Fibroblast of lung (primary cell): ENCODE measurements around the gene VPS37D. TPM values are rescaled to one million over a fixed set of nuclear protein-coding genes. Genes with fewer than 3 reads are reported as not detected.
"Not testable (repeated sequence)": the region's sequence is repeated elsewhere in the genome, so short reads cannot be mapped to it uniquely, and the experiment has no call there.

ENCODE experiments used
- DNase-seq, 2 donors: peaks; one replicate each; pipeline versions ENCODE4 v3.0.0 to v3.0.0-alpha.2; 2010; ENCODE audit warnings: low read depth in 2 of 2
- H2AFZ ChIP-seq: 2 replicates; pipeline ENCODE4 v1.5.1; 2012; ENCODE audit warnings: low read length, control low read depth, inconsistent platforms
- H3K27ac ChIP-seq: 2 replicates; pipeline ENCODE4 v1.5.1; 2011; ENCODE audit warnings: low read length, control low read depth; ENCODE audit not compliant: insufficient read depth
- H3K27me3 ChIP-seq: 2 replicates; pipeline ENCODE4 v1.5.1; 2011; ENCODE audit warnings: mild to moderate bottlenecking, low read length; ENCODE audit not compliant: control insufficient read depth, insufficient read depth
- H3K36me3 ChIP-seq: 2 replicates; pipeline ENCODE4 v1.5.1; 2011; ENCODE audit warnings: low read length; ENCODE audit not compliant: control insufficient read depth, insufficient read depth
- H3K4me1 ChIP-seq: 2 replicates; pipeline ENCODE4 v1.5.1; 2011; ENCODE audit warnings: low read length; ENCODE audit not compliant: control insufficient read depth, insufficient read depth; ENCODE audit errors: extremely low read depth
- H3K4me2 ChIP-seq: 2 replicates; pipeline ENCODE4 v1.5.1; 2011; ENCODE audit warnings: low read length, control low read depth; ENCODE audit not compliant: insufficient read depth; ENCODE audit errors: extremely low read depth
- H3K4me3 ChIP-seq, 4 experiments: fragments of 200-600 bp in 1 of 4; sonication (generic) in 1 of 4; replicated peaks in 1 of 4; 2 replicates each; pipeline ENCODE4 v1.5.1; 2011 to 2016; ENCODE audit warnings: low read length in 4 of 4, low read depth in 3 of 4, mild to moderate bottlenecking in 3 of 4, control low read depth in 2 of 4, inconsistent platforms in 1 of 4, mixed read lengths in 1 of 4; ENCODE audit not compliant: insufficient read depth in 1 of 4; ENCODE audit errors: control extremely low read depth in 1 of 4
- H3K79me2 ChIP-seq: 2 replicates; pipeline ENCODE4 v1.5.1; 2012; ENCODE audit warnings: mild to moderate bottlenecking, low read length, inconsistent platforms; ENCODE audit not compliant: control insufficient read depth, insufficient read depth
- H3K9ac ChIP-seq: 2 replicates; pipeline ENCODE4 v1.5.1; 2011; ENCODE audit warnings: mild to moderate bottlenecking, low read length, control low read depth; ENCODE audit not compliant: insufficient read depth
- H3K9me3 ChIP-seq: 2 replicates; pipeline ENCODE4 v1.5.1; 2012; ENCODE audit warnings: low read depth, low read length; ENCODE audit not compliant: control insufficient read depth, insufficient read depth
- H4K20me1 ChIP-seq: 2 replicates; pipeline ENCODE4 v1.5.1; 2011; ENCODE audit warnings: low read length; ENCODE audit not compliant: control insufficient read depth, insufficient read depth; ENCODE audit errors: extremely low read depth
- CTCF ChIP-seq, 2 donors: IDR thresholded peaks in 1 of 2; conservative IDR thresholded peaks in 1 of 2; 1 replicate in 1 of 2; 2 replicates in 1 of 2; pipeline ENCODE4 v1.5.1; 2011 to 2012; ENCODE audit warnings: low read length in 2 of 2, control low read depth in 1 of 2, inconsistent platforms in 1 of 2, low read depth in 1 of 2, mild to moderate bottlenecking in 1 of 2
- EZH2 ChIP-seq: IDR thresholded peaks from 2 replicates; pipeline ENCODE4 v1.5.1; 2012; ENCODE audit warnings: low read length, control low read depth, mild to moderate bottlenecking; ENCODE audit errors: missing control alignments
- polyA plus RNA-seq, 2 donors: library from polyadenylated mRNA; depleted of rRNA in 1 of 2; stranded (reverse) in 1 of 2; unstranded in 1 of 2; fragments of >200 nt; gene quantifications; 2 replicates each; pipeline ENCODE4 v1.2.1, GENCODE V29; 2011 to 2012; ENCODE audit warnings: missing spikeins in 1 of 2
- total RNA-seq: library from RNA; depleted of rRNA; stranded (reverse); fragments of >200 nt; gene quantifications from 2 replicates; pipeline ENCODE4 v1.2.1, GENCODE V29; 2014

The VPS37D gene
- total and polyA plus RNA-seq, 2 donors (not counting 1 experiment from before 2014, with no cell fraction given) = 0.87 to 6.8 TPM

DNA sequence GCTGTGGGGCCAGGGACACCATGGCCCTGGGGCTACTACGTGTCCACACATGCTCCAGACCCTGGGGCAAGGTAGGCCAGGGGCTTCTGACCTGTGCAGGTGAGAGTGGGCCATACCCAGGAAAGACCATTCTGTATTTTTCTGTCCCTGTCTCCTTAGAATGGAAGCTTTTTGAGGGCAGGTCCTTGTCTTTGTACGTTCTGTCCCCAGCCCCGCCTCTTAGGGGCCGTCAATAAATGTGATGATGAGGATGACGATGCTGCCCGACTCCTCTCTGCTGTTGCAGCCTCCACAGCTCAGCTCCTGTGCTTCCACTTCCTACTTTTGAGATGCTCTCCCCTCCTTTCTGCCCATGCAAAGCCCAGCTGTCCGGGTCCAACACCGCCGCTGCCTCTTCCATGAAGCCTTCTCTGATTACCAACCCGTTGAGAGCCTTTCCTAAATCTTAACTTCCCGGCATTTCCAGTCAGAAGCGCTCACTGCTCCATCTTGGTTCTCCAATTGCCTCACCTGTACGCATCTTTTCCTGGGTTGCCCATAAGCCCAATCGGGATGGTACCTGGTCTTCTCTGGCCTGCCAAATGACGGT, 4.3 kb downstream of the VPS37D start:
- no peaks in the 10 kb centered on the region for H3K4me1 ChIP-seq
- H3K27me3 ChIP-seq = no peaks in the 10 kb centered on the region
- H3K79me2 ChIP-seq = no peaks in the 10 kb centered on the region
- no peak overlapping the region for H3K4me2 ChIP-seq
- H3K27ac ChIP-seq = no peak overlapping the region
- H3K36me3 ChIP-seq = no peaks in the 10 kb centered on the region
- no peaks in the 10 kb centered on the region for H4K20me1 ChIP-seq
- no peaks in the 10 kb centered on the region for H3K9me3 ChIP-seq
- H3K4me3 ChIP-seq = no peak overlapping the region
- no peak overlapping the region for H3K9ac ChIP-seq
- TF ChIP-seq CTCF (conservative IDR thresholded peaks at IDR 0.05 in 1 of 2, IDR thresholded peaks at IDR 0.05 in 1 of 2; ENCODE audit: low read depth in 1 of 2, low read length in 2 of 2) = no peak
- no peak for TF ChIP-seq EZH2
- H2AFZ ChIP-seq = no peak overlapping the region
- DNase-seq = no peak

DNA sequence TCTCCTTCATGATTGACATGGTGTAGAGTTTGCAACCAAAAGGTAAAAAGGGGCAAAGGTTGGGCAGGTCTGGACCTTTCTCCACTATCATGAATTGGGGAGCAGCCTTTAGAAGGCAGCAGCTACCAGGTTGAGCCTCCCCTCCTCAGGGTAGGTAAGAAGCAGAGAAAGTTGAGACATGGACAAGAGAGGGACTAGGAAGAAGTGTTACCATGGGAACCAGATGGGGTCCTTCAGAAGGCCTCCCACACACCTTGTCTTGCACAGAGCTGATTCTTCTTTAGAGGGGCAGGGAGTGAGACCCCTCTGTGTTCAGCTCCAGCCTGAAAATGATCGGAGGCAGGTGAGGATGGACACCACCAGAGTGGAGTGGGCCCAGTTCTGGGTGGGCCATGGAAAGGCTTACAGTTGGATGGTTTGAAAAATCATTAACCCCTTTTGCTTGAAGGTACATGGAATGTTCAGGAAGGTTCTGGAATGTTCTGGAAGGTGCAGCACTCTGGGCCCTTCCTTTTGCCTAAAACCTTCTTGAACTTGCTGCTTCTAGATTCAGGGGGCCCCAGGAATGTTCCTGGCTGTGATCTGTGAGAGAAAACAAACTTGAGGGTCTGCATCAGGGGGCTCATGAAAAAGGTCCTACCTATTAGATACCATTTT, 7.0 kb downstream of the VPS37D start:
- H4K20me1 ChIP-seq = no peaks in the 10 kb centered on the region
- H3K4me1 ChIP-seq = no peaks in the 10 kb centered on the region
- H3K27ac ChIP-seq = no peak overlapping the region
- no peak for DNase-seq
- no peak overlapping the region for H3K4me3 ChIP-seq
- no peak overlapping the region for H3K4me2 ChIP-seq
- no peaks in the 10 kb centered on the region for H3K36me3 ChIP-seq
- H3K27me3 ChIP-seq = no peaks in the 10 kb centered on the region
- no peaks in the 10 kb centered on the region for H3K79me2 ChIP-seq
- no peak overlapping the region for H3K9ac ChIP-seq
- H2AFZ ChIP-seq = no peak overlapping the region
- no peaks in the 10 kb centered on the region for H3K9me3 ChIP-seq
- TF ChIP-seq CTCF (conservative IDR thresholded peaks at IDR 0.05 in 1 of 2, IDR thresholded peaks at IDR 0.05 in 1 of 2; ENCODE audit: low read depth in 1 of 2, low read length in 2 of 2) (no peak), EZH2 (no peak)

- not testable (repeated sequence) for H3K4me3 ChIP-seq, H3K79me2 ChIP-seq, H3K27me3 ChIP-seq, DNase-seq, H3K4me2 ChIP-seq, H3K27ac ChIP-seq, H3K9me3 ChIP-seq, H4K20me1 ChIP-seq, H3K4me1 ChIP-seq, H3K9ac ChIP-seq, H2AFZ ChIP-seq, H3K36me3 ChIP-seq
These were observed 8.4 kb downstream of the VPS37D start for GRCh38 chr7:73676062-73676461.
